Left ventricle myocardium inferior (tissue), 1 donor: Measurements from ENCODE around the gene INO80B. TPM values are rescaled to one million over a fixed set of nuclear protein-coding genes. Genes with fewer than 3 reads are reported as not detected.

Source experiments
- DNase-seq: peaks from one replicate; pipeline ENCODE4 v3.0.0-alpha.2; 2020
- H3K27ac ChIP-seq: fragments of 200-600 bp; replicated peaks from 2 replicates; pipeline ENCODE4 v1.8.0; 2021
- H3K27me3 ChIP-seq: fragments of 200-600 bp; 2 replicates; pipeline ENCODE4 v1.8.0; 2021; ENCODE audit warnings: low read depth
- H3K36me3 ChIP-seq: fragments of 200-600 bp; 2 replicates; pipeline ENCODE4 v1.8.0; 2021
- H3K4me1 ChIP-seq: fragments of 200-600 bp; 2 replicates; pipeline ENCODE4 v1.8.0; 2021
- H3K4me3 ChIP-seq: fragments of 200-600 bp; 2 replicates; pipeline ENCODE4 v1.8.0; 2021; ENCODE audit warnings: mild to moderate bottlenecking, moderate library complexity
- H3K9me3 ChIP-seq: fragments of 200-600 bp; replicated peaks from 2 replicates; pipeline ENCODE4 v1.8.0; 2021
- intact Hi-C: fragments of 100-400 bp; cut with micrococcal nuclease; formaldehyde crosslinking; loops from one replicate; pipeline ENCODE4 v1.11.0; 2022
- total RNA-seq: library from RNA; stranded (reverse); fragmentation: NEBNext Ultra II Directional; extraction: Animal tissue kit (Norgen Biotek cat#: 25700); gene quantifications from one replicate; pipeline ENCODE4 v1.2.1, GENCODE V29; 2021
- TF ChIP-seq, protein P1 (sequence below): fragments of 200-600 bp; IDR thresholded peaks from 2 replicates; pipeline ENCODE4 v1.8.0; 2021; ENCODE audit warnings: antibody characterized with exemption, mild to moderate bottlenecking, borderline replicate concordance
- donor health status: DM: no; HTN: yes; CAD: no; lungs with severe emphysema.

Gene INO80B
- total RNA-seq, 1 donor from 2014 or later, result 19.3 TPM

DNA sequence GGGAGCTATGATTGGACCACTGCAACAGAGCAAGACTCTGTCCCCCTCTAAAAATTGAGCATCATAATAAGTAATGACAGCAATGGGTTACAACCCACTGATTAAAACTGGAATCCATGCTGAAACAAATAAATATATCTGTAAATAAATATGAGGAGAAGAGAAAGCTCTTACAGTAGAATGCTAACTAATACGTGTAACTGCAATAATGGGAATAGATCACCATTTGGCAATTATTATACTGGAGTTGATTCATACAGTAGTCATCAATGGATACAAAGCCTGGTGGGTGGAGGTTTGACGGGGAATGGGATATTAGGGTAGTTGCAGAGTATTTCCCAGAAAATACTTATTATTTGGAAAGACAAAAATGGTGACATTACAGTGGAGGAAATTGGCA, 6.1 kb upstream of the INO80B start:
- Histone ChIP-seq H3K9me3 (no peaks in the 10 kb centered on the region), H3K4me1 (no peaks in the 10 kb centered on the region), H3K27ac (no peak overlapping the region), H3K27me3 (peaks cover 8% of the 10 kb centered on the region), H3K36me3 (no peaks in the 10 kb centered on the region), H3K4me3 (no peak overlapping the region)
- DNase-seq, result no peak
- TF ChIP-seq, protein P1, sequence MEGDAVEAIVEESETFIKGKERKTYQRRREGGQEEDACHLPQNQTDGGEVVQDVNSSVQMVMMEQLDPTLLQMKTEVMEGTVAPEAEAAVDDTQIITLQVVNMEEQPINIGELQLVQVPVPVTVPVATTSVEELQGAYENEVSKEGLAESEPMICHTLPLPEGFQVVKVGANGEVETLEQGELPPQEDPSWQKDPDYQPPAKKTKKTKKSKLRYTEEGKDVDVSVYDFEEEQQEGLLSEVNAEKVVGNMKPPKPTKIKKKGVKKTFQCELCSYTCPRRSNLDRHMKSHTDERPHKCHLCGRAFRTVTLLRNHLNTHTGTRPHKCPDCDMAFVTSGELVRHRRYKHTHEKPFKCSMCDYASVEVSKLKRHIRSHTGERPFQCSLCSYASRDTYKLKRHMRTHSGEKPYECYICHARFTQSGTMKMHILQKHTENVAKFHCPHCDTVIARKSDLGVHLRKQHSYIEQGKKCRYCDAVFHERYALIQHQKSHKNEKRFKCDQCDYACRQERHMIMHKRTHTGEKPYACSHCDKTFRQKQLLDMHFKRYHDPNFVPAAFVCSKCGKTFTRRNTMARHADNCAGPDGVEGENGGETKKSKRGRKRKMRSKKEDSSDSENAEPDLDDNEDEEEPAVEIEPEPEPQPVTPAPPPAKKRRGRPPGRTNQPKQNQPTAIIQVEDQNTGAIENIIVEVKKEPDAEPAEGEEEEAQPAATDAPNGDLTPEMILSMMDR, result no peak
- intact Hi-C loops, result no loop called here

GRCh38 chr2:74450570-74451190, 4.2 kb upstream of the INO80B start:
- intact Hi-C loops, result no loop called here
- TF ChIP-seq, protein P1, result no peak

GRCh38 chr2:74457129-74457548, 2.3 kb downstream of the INO80B start:
- Histone ChIP-seq H3K9me3 (no peaks in the 10 kb centered on the region), H3K27me3 (no peaks in the 10 kb centered on the region), H3K36me3 (peaks cover 11% of the 10 kb centered on the region), H3K4me1 (peaks cover 45% of the 10 kb centered on the region), H3K4me3 (peak overlapping the region; percentile 87), H3K27ac (peak overlapping the region; percentile 98)
- DNase-seq, result no peak
- TF ChIP-seq, protein P1, result no peak
- intact Hi-C loops, result no loop called here

More at GRCh38 chr2:74450570-74451190, 4.2 kb upstream of the INO80B start:
- Histone ChIP-seq H3K27me3 (peaks cover 5% of the 10 kb centered on the region), H3K36me3 (no peaks in the 10 kb centered on the region), H3K9me3 (no peaks in the 10 kb centered on the region), H3K27ac (no peak overlapping the region), H3K4me3 (no peak overlapping the region), H3K4me1 (peaks cover 12% of the 10 kb centered on the region)
- DNase-seq, result no peak

GRCh38 chr2:74457549-74458131, 2.8 kb downstream of the INO80B start:
- H3K9me3 ChIP-seq, result no peaks in the 10 kb centered on the region
- peaks cover 45% of the 10 kb centered on the region for H3K4me1 ChIP-seq
- TF ChIP-seq, protein P1, result no peak
- DNase-seq, result peak; percentile 67
- H3K27ac ChIP-seq, result peak overlapping the region; percentile 98
- peaks cover 16% of the 10 kb centered on the region for H3K36me3 ChIP-seq
- intact Hi-C loops, result no loop called here
- peak overlapping the region; percentile 87 for H3K4me3 ChIP-seq
- no peaks in the 10 kb centered on the region for H3K27me3 ChIP-seq

DNA sequence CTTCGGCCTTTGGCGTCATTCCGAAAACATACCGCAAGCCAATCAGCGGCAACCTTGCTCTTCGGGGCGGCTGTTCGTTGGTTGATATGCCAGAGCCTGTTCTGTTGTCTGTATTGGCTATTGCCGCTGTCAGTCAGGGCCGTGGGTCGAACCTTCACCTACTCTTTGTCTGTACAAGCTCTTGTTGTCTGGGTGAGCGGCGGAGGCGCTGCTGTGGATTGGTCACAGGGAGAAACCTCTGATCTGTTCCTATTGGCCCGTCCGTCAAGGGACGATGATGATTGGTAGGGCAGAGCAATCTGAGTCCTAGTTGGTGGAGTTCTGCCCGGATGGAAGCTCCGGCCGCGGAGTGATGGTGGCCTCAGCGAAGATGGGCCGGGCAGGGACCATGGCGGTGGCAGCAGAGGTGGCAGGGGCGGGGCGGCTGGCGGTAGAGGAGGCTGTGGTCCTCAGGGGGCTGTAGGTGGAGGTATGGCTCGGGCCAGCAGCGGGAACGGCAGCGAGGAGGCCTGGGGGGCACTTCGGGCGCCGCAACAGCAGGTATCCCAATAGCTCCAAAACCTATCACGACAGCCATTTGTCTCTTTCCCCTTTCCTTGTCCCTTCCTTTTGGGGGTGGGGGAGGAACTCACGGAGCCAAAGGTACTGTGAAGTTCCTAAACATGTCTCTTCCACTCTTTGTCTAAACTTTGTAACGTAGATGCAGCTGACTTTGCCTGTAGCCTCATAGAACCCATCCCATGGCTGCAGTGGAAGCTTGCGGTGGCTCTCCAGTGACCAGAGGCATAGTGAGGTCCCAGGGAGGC, 3.4 kb downstream of the INO80B start, which contains the start of gene WBP1:
TSS of gene WBP1 (plus strand) at position 307 of the 806 bp plus-strand sequence. CDS start at position 472, 165 bp downstream.
- DNase-seq, result peak; percentile 100
- intact Hi-C loops, result no loop called here

More for the DNA sequence above, 3.4 kb downstream of the INO80B start, which contains the start of gene WBP1:
- H3K36me3 ChIP-seq, result peaks cover 21% of the 10 kb centered on the region
- no peaks in the 10 kb centered on the region for H3K9me3 ChIP-seq
- peaks cover 45% of the 10 kb centered on the region for H3K4me1 ChIP-seq
- H3K4me3 ChIP-seq, result peak within 1 kb of the TSS; percentile 87
- peak within 1 kb of the TSS; percentile 98 for H3K27ac ChIP-seq
- TF ChIP-seq, protein P1, result no peak
- H3K27me3 ChIP-seq, result no peaks in the 10 kb centered on the region
